GM12878 (cell line): ENCODE results near the gene ELL. TPM values are rescaled to one million over a fixed set of nuclear protein-coding genes. Genes with fewer than 3 reads are reported as not detected.

Source experiments
- ATAC-seq: fragments of 200-7000 bp; cut with Tn5 transposase; 3 replicates; pipeline ENCODE4 v1.9.1; 2020; ENCODE audit warnings: mild to moderate bottlenecking, moderate library complexity
- BruUV-seq: library from RNA; stranded (reverse); fragments of 400-500 nt; replicated peaks from 2 replicates; lab custom pipeline; 2021; lab: Mats Ljungman, UMichigan
- CTCF ChIA-PET: fragments of 300-600 bp; sonication (Branson Sonifier 250); formaldehyde crosslinking; extraction: SDS; loops from one replicate; lab custom pipeline; 2021; ENCODE audit warnings: inconsistent platforms; lab: Yijun Ruan, JAX
- POLR2A ChIA-PET: fragments of 350-600 bp; formaldehyde crosslinking; extraction: SDS; loops from one replicate; lab custom pipeline; 2021; ENCODE audit warnings: inconsistent platforms; lab: Charles Lee
- RAD21 ChIA-PET: fragments of 300-600 bp; sonication (Branson Sonifier 250); formaldehyde crosslinking; loops from one replicate; lab custom pipeline; 2023; ENCODE audit warnings: antibody characterized with exemption; ENCODE audit not compliant: unreplicated experiment; lab: Charles Lee
- SMC1A ChIA-PET: fragments of 300-600 bp; sonication (Branson Sonifier 250); formaldehyde crosslinking; loops from one replicate; lab custom pipeline; 2023; ENCODE audit not compliant: unreplicated experiment, uncharacterized antibody; lab: Charles Lee
- DNase-seq: peaks from one replicate; pipeline ENCODE4 v3.0.0-alpha.2; 2011; ENCODE audit warnings: low read depth, low spot score
- FAIRE-seq: peaks from 3 replicates; lab custom pipeline; 2011; peaks lifted over from hg19 to GRCh38; lab: Jason Lieb, UNC
- H2AFZ ChIP-seq: 2 replicates; pipeline ENCODE4 v1.6.0; 2011; ENCODE audit warnings: low read depth, low read length, control low read depth; ENCODE audit not compliant: control insufficient read depth
- H3K27ac ChIP-seq: 2 replicates; pipeline ENCODE4 v1.5.1; 2011; ENCODE audit warnings: control low read depth; ENCODE audit not compliant: control insufficient read depth, insufficient read depth
- H3K27me3 ChIP-seq, 2 experiments: replicated peaks in 1 of 2; 2 replicates each; pipeline versions ENCODE4 v1.6.0 to v1.6.1; 2011; ENCODE audit warnings: low read length in 1 of 2; ENCODE audit not compliant: control insufficient read depth in 2 of 2, insufficient read depth in 2 of 2
- H3K36me3 ChIP-seq, 2 experiments: 2 replicates each; pipeline ENCODE4 v1.5.1; 2011; ENCODE audit warnings: low read length in 1 of 2; ENCODE audit not compliant: control insufficient read depth in 2 of 2, insufficient read depth in 2 of 2
- H3K4me1 ChIP-seq: 2 replicates; pipeline ENCODE4 v1.6.1; 2011; ENCODE audit warnings: mild to moderate bottlenecking, low read length, moderate library complexity, mixed read lengths; ENCODE audit not compliant: control insufficient read depth, insufficient read depth
- H3K4me2 ChIP-seq: 2 replicates; pipeline ENCODE4 v1.6.0; 2011; ENCODE audit warnings: control low read depth; ENCODE audit not compliant: control insufficient read depth, insufficient read depth
- H3K4me3 ChIP-seq: fragments of 200-600 bp; sonication (generic); 2 replicates; pipeline ENCODE4 v1.5.1; 2016
- H3K79me2 ChIP-seq: 2 replicates; pipeline ENCODE4 v1.6.0; 2011; ENCODE audit warnings: low read length; ENCODE audit not compliant: control insufficient read depth, insufficient read depth
- H3K9ac ChIP-seq: 2 replicates; pipeline ENCODE4 v1.8.0; 2011; ENCODE audit warnings: low read length, control low read depth, mixed read lengths; ENCODE audit not compliant: control insufficient read depth, insufficient read depth
- H3K9me3 ChIP-seq: replicated peaks from 3 replicates; pipeline ENCODE4 v1.5.1; 2011; ENCODE audit warnings: mild to moderate bottlenecking, low read length; ENCODE audit not compliant: control insufficient read depth, insufficient read depth
- H4K20me1 ChIP-seq: 2 replicates; pipeline ENCODE4 v1.6.0; 2011; ENCODE audit not compliant: control insufficient read depth, insufficient read depth
- CTCF ChIP-seq, 3 experiments: IDR thresholded peaks in 2 of 3; conservative IDR thresholded peaks in 1 of 3; 2 replicates each; pipeline ENCODE4 v1.5.1; 2011; ENCODE audit warnings: low read depth in 3 of 3, low read length in 3 of 3, mild to moderate bottlenecking in 3 of 3, control low read depth in 2 of 3, moderate library complexity in 2 of 3, inconsistent platforms in 1 of 3, mixed read lengths in 1 of 3; ENCODE audit not compliant: control insufficient read depth in 2 of 3, insufficient read depth in 1 of 3; ENCODE audit errors: extremely low read depth in 1 of 3
- FOXK2 ChIP-seq: fragments of 450-650 bp; IDR thresholded peaks from 2 replicates; pipeline ENCODE4 v1.6.1; 2017; ENCODE audit warnings: mild to moderate bottlenecking, moderate library complexity
- GATAD2B ChIP-seq: fragments of 450-650 bp; conservative IDR thresholded peaks from 2 replicates; pipeline ENCODE4 v1.6.1; 2017; ENCODE audit warnings: low read depth, mild to moderate bottlenecking, moderate library complexity
- HDGF ChIP-seq: fragments of 450-650 bp; IDR thresholded peaks from 2 replicates; pipeline ENCODE4 v1.6.1; 2016; ENCODE audit warnings: antibody characterized with exemption
- NBN ChIP-seq: fragments of 450-650 bp; IDR thresholded peaks from 2 replicates; pipeline ENCODE4 v1.6.1; 2016
- NFYA ChIP-seq: IDR thresholded peaks from 2 replicates; pipeline ENCODE4 v1.6.1; 2011; ENCODE audit warnings: low read depth, mild to moderate bottlenecking, low read length, improper control_type of control experiment, borderline replicate concordance
- PAX8 ChIP-seq: fragments of 450-650 bp; IDR thresholded peaks from 2 replicates; pipeline ENCODE4 v1.6.1; 2017; ENCODE audit warnings: mild to moderate bottlenecking, moderate library complexity
- RAD21 ChIP-seq: IDR thresholded peaks from 2 replicates; pipeline ENCODE4 v1.6.1; 2011; ENCODE audit warnings: mild to moderate bottlenecking, low read depth, low read length, moderate library complexity; ENCODE audit not compliant: insufficient read depth
- REST ChIP-seq: IDR thresholded peaks from 2 replicates; pipeline ENCODE4 v1.6.1; 2012; ENCODE audit warnings: mild to moderate bottlenecking, low read depth, low read length
- RUNX3 ChIP-seq: IDR thresholded peaks from 2 replicates; pipeline ENCODE4 v1.6.1; 2012; ENCODE audit warnings: low read length, inconsistent platforms
- SMAD5 ChIP-seq: IDR thresholded peaks from 2 replicates; pipeline ENCODE4 v1.6.1; 2016; ENCODE audit warnings: antibody characterized with exemption, low read depth
- SMARCA5 ChIP-seq: fragments of 450-650 bp; IDR thresholded peaks from 2 replicates; pipeline ENCODE4 v1.6.1; 2017; ENCODE audit warnings: mild to moderate bottlenecking
- SUZ12 ChIP-seq: fragments of 200-600 bp; sonication (generic); IDR thresholded peaks from one replicate; pipeline ENCODE4 v1.6.1; 2018; ENCODE audit warnings: antibody characterized with exemption, mild to moderate bottlenecking; ENCODE audit not compliant: unreplicated experiment
- ZBTB4 ChIP-seq: fragments of 450-650 bp; formaldehyde crosslinking; IDR thresholded peaks from 2 replicates; pipeline ENCODE4 v1.4.0; 2022; ENCODE audit warnings: mild to moderate bottlenecking, moderate library complexity
- ZNF217 ChIP-seq: fragments of 450-650 bp; IDR thresholded peaks from 2 replicates; pipeline ENCODE4 v1.6.1; 2017; ENCODE audit warnings: antibody characterized with exemption, mild to moderate bottlenecking
- WGBS: methylation state at CpG from one replicate; pipeline ENCODE4 v1.1.6; 2016; ENCODE audit warnings: low lambda C conversion rate; ENCODE audit not compliant: insufficient replicate concordance, insufficient coverage; ENCODE audit errors: missing lambda C conversion rate; 5-methylcytosine and 5-hydroxymethylcytosine counted together
- in situ Hi-C: fragments of 300-500 bp; cut with MboI; formaldehyde crosslinking; loops from 9 replicates; pipeline ENCODE4 v1.14.3; 2018; ENCODE audit warnings: mixed read lengths
- intact Hi-C: fragments of 100-400 bp; cut with micrococcal nuclease; formaldehyde crosslinking; loops from one replicate; pipeline ENCODE4 v1.14.2; 2022; ENCODE audit not compliant: unreplicated experiment
- polyA plus RNA-seq, 11 experiments: library from polyadenylated mRNA; depleted of rRNA in 4 of 11; unstranded in 6 of 11; stranded (reverse) in 5 of 11; fragments of >200 nt; fragmentation: Nextera tagmentation in 4 of 11; fragmentation: Illumina TruSeq in 1 of 11; extraction: Ambion mirVana in 4 of 11; extraction: Trizol in 1 of 11; gene quantifications; 1 replicate in 1 of 11; 2 replicates in 10 of 11; pipeline versions ENCODE4 v1.2.1 to v1.2.3, GENCODE V29; 2011 to 2016; ENCODE audit warnings: inconsistent platforms in 2 of 11, missing spikeins in 2 of 11, low read depth in 1 of 11
- total RNA-seq, 4 experiments: library from RNA; depleted of rRNA in 3 of 4; stranded (reverse); fragments of >200 nt in 3 of 4; fragmentation: Illumina TruSeq in 1 of 4; extraction: Trizol in 1 of 4; gene quantifications; 2 replicates each; pipeline versions ENCODE4 v1.2.1 to v1.2.3, GENCODE V29; 2013 to 2021

The ELL gene
- total and polyA plus RNA-seq, 10 of the 15 experiments (the other 5 are each of a cell fraction or from before 2014, with no cell fraction given) = 0.91 to 25.0 (median 9.1) TPM

- Histone ChIP-seq H3K79me2 (peaks cover 14% of the 10 kb centered on the region), H3K27me3 (no peaks in the 10 kb centered on the region), H3K9ac (no peak overlapping the region), H2AFZ (no peak overlapping the region), H3K27ac (no peak overlapping the region), H3K4me3 (no peak overlapping the region), H3K36me3 (peaks cover 0 to 5% of the 10 kb centered on the region in 2 experiments; a peak in 3 of 4 replicates), H3K9me3 (no peaks in the 10 kb centered on the region), H4K20me1 (no peaks in the 10 kb centered on the region; the same call in 1 of the 2 replicates), H3K4me1 (peaks cover 30% of the 10 kb centered on the region), H3K4me2 (no peak overlapping the region; the same call in 1 of the 2 replicates)
- FAIRE-seq (no peak), ATAC-seq (no peak), DNase-seq (no peak)
- ChIA-PET POLR2A (no interaction called here), RAD21 (no interaction called here), SMC1A (no interaction called here), CTCF (no interaction called here)
- BruUV-seq = no TSS peak
- 87% methylated on average over 21 of the region's 21 CpGs for WGBS
- in situ Hi-C loops = no loop called here
- TF ChIP-seq HDGF (no peak), RAD21 (no peak), PAX8 (no peak), CTCF (IDR thresholded peaks at IDR 0.05 in 2 of 3, conservative IDR thresholded peaks at IDR 0.05 in 1 of 3; ENCODE audit: control insufficient read depth in 2 of 3, extremely low read depth in 1 of 3, insufficient read depth in 1 of 3, low read depth in 3 of 3, low read length in 3 of 3) (no peak), ZNF217 (no peak), ZBTB4 (no peak), NBN (no peak), SMAD5 (no peak), REST (no peak), SUZ12 (no peak), GATAD2B (no peak), SMARCA5 (no peak), RUNX3 (no peak), FOXK2 (no peak), NFYA (no peak)
- intact Hi-C loops = no loop called here
These were observed 91.3 kb downstream of the ELL start for GRCh38 chr19:18430417-18431144.
